ENCODE measurements around the gene RNF149. TPM values are rescaled to one million over a fixed set of nuclear protein-coding genes. Genes with fewer than 3 reads are reported as not detected.
"Not testable (repeated sequence)": the region's sequence is repeated elsewhere in the genome, so short reads cannot be mapped to it uniquely, and the experiment has no call there.

RNF149 gene, protein sequence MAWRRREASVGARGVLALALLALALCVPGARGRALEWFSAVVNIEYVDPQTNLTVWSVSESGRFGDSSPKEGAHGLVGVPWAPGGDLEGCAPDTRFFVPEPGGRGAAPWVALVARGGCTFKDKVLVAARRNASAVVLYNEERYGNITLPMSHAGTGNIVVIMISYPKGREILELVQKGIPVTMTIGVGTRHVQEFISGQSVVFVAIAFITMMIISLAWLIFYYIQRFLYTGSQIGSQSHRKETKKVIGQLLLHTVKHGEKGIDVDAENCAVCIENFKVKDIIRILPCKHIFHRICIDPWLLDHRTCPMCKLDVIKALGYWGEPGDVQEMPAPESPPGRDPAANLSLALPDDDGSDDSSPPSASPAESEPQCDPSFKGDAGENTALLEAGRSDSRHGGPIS
- total RNA-seq (2014; rRNA removed; shearing (Covaris generic)): 15.4 and 17.6 TPM in 2 replicates

DNA sequence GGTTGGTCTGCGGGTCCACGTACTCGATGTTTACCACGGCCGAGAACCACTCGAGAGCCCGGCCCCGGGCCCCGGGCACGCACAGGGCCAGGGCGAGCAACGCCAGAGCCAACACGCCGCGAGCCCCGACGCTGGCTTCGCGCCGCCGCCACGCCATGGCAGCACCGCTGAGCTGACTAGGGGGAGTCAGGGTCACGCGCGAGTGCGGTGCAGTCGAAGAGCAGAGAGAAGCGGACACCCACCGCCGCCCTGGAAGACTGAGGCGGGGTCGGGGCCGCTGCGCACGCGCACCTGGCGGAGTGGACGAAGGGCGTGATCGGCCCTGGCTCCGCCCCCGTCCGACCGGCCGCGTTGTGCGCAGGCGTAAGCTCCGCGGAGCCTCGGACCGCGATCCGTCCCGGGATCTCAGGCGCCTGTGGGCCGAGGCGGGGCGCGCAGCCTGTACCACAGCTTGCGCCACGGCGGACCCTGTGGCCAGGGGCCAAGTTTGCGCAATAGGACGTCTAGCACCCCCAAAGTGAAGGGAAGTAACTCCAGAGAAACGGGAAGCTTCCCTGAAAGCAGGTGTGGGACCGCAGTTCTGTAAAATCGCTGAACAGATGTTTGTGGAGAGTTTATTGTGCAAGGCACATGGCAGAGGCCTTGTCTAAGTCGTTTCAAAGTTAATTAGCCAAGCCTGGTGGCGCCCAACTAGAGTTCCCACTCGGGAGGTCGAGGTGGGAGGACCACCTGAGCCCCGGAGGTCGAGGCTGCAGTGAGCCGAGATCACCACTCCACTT, at the start of gene RNF149:
Gene RNF149 (minus strand): TSS at position 270 of the 779 bp plus-strand sequence. CDS start 113 bp downstream, at position 157.
- DNase-seq (ENCODE audit: low read depth): peak; percentile 91

DNA sequence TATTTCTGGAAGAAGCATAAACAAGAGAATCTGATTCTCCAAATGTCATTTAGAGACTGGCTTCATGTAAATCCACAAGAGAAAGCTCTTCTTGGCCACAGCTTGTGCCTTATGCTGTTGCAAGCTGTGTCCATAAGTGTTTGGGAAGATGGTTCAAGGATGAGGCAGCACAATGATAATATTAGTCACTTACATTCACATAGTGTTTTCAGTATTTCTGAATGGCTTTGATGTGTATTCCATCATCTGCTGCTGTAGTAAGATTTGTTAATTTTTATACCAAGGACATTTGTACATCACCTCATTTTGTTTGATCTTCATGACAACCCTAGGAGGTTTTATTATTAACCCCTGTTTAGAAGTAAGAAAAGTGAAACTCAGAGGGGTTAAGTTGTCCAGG, 48.9 kb upstream of the RNF149 start:
- DNase-seq (ENCODE audit: low read depth): no peak

DNA sequence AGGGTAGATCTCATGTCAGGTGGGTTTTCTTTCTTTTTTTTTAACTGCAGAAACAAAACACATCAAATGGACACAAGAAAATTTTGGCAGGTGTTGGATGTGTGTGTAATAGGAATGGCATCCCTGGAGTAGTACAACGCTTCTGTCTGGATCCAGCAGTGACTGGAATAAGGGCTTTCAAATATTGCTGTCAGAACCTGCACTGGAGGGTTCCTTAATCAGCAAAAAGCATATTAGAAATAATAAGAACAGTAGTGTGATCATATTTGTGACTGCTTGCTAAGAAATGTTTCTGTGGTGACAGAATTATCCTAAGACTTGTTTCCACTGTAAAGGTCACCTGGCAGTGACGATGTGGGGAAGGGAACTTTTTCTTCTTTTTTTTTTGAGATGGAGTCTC, 48.0 kb upstream of the RNF149 start:
- peak; percentile 22 for DNase-seq (ENCODE audit: low read depth)

DNA sequence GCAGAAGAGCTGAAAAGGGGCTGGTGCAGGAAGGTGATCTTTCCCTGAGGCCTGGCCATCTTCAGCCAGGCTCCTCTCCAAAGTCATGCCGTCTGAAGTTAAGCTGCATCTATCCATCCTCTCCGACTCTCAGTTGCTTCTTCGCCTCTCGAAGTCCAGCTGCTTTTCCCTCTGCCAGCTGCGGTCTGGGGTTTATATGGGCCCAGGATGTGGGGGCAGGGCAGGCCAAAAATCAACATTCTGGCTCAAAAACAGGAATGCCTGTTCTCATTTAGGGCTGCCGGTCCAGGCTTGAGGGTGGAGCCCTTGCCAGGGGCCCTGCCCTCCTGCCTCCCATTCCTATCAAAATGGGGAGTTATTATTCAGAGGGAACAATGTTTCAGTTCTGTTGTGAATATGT, 47.6 kb upstream of the RNF149 start:
- DNase-seq (ENCODE audit: low read depth): no peak

DNA sequence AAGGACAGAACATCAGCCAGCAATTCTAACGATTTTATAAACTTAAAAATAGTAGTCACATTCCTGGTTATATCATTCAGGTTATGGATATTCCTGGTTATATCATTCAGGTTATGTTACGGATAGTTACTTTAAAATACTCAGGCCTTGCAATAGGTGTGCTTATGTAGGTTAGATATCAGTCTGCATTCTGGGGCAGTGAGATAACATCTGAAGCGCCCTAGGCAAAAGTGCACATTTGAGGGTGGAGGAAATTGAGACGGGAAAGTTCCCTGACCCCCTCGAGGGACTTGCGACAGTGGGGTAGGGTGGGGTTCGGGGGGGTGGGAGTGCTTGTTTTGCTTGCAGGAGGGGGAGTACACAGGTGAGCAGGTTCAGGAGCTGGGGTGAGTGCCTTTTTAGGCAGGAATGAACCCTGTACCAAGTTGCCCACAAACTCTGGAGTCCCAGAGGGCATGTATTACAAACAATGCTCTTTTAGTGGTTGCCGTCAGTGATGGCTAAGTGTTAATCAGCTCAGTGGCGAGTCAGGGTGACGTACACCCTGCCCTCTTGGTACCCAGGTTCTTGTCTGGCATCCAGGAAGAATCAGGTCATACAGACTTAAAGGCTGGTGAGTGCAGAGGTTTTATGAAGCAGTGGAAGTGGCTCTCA, 47.0 kb upstream of the RNF149 start:
- no peak for DNase-seq (ENCODE audit: low read depth)

DNA sequence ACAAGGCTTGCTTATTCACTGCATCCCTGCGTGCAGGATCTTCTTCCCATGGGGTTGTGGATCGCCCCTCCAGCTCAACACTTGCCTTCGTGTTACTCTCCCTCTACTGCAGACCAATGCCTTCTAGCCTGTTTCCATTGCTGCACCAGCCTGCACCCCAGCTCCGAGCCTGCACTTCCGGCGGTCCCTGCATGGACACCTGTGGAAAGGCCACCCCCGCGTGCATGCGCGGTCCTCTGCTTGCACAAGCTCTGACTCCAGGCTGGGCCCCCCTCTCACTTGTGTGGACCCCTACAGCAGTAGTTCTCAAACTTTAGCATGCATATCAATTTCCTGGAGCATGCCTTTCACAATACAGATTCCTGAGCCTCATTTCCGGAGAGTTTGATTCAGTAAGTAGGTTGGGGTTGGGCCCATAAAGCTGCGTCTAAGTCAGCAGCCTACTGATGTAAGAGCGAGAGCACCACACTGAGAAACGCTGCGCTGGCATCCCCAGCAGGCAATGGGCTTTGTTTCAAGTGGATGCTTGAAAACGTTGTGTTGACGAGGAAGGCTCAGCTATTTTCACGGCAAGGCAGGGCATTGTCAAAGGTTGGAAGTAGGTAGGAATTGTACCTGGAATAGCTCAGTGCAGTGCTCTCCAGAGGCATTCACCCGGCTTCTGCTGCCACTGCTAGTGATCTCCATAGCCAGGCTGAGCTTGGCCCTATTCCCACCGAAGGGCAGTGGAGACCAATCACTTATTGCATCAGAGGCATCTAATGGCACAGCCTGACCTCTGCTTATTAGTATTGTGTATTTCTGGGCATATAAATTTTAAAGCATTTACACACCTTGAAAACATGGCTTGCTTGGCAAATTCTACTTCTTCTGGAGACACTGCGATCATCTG, 46.2 kb upstream of the RNF149 start:
- DNase-seq (ENCODE audit: low read depth): no peak

DNA sequence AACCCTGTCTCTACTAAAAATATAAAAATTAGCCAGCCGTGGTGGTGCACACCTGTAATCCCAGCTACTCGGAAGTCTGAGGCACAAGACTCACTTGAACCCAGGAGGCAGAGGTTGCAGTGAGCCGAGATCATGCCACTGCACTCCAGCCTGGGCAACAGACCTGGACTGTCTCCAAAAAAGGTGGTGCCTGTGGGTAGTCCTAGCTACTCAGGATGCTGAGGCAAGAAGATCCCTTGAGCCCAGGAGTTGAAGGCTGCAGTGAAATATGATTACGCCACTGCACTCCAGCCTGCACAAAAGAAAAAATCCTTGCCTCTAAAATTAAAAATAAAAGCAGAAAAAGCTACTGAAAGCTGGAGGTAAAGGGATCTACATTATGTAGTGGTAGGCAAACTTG, 44.1 kb upstream of the RNF149 start:
- DNase-seq (ENCODE audit: low read depth): not testable (repeated sequence)

DNA sequence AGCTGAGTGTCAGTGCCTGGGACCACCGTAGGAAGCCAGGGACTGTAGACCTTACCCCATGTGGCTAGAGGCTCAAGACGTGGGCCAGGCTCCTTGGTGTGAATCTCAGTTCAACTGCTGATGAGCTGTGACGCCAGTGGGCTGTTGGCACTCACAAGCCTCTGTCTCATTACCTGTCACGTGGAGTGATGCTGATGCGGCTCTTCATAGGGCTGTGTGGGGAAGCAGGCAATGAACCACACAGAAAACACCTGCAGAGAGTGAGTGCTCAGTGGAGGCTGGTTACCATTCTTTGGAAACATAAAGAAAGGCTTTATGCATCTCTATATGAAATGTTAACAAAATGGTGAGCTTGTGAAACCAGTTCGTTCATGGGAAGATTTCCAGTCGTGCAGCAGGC, 42.7 kb upstream of the RNF149 start:
- no peak for DNase-seq (ENCODE audit: low read depth)

DNA sequence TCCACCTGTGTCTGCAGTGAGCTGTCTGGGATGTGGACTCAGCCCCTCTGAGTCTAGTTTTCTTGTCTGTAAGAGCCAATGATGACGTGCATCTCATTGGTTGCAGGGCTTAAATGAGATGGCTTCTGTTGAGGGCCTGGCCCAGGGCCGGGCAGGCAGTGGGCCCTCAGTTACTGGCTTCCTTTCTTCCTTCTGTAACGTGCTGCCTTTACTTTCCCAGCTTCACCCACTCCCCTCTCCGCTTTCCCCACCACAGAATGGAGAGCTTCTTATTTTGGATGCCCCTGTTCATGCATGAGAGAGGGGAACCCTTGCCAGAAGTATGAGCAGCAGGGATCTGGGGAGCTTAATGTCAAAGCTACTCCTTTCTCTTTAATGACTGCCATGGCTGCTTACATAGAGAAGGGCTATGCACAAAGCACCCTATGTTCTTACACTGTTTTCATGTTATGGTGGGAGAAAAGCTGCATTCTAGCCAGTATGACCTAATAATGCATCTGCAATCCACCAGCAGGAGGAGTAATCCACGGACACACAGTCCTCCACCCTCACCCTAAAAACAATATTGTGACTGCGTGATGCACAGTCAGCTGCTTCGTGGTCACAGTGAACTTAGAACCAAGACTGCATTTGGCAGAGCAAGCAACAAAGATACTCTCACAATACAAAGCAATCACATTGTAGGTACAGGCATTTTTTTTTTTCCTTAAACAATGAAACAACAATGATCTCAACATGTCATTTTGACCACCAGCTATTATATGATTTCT, 41.6 kb upstream of the RNF149 start:
- no peak for DNase-seq (ENCODE audit: low read depth)

DNA sequence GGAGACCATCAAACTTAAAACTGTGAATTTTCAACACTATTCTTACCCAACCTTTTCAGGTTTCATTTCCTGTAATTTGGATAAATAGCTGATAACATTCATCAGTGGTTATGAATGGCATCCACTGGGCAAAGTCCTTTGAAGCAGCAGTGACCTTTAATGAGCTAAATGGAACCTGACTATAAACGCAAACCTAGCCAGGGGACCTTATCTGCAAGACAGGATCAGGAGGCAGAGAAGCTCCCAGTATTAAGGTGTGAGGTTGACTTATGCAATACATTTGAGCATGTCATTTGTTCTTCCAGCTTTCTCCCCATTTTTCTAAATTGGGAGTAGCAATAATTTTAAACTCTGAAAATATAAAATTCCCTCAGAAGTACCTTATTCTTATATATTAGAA, 40.4 kb upstream of the RNF149 start:
- no peak for DNase-seq (ENCODE audit: low read depth)

DNA sequence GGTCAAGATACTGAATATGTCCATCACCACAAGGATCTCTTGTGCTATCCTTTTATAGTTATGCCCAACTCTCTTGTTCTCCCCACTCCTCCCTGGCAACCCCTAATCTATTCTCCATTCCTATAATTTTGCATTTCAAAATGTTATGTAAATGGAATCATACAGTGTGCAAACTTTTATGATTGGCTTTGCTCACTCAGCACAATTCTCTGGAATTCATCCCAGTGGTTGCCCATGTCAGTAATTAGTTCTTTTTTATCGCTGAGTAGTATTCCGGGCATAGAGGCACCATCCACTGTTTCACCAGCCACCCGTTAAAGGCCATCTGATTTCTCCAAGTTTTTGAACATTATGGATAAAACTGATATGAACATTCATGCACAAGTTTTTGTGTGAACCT, 38.4 kb upstream of the RNF149 start:
- DNase-seq (ENCODE audit: low read depth): no peak

DNA sequence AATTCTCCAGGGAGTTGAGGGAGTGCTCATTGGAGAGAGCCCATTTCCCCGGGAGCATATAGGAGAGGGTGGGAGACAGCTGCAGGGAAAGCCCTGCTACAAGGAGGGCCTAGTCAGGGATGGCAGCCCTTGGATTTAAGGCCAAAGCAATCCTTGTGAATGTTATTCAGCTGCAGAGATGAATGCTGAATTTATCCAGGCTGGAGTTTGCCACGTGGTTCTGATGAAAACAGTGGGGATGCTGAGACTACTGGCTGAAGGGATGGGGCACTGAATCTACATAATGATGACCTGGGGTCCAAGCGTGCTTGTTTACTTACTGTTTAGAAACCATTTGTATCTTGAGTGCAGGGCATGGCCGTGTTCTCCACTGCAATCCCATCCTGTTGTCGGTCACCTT, 35.6 kb upstream of the RNF149 start:
- DNase-seq (ENCODE audit: low read depth): no peak

DNA sequence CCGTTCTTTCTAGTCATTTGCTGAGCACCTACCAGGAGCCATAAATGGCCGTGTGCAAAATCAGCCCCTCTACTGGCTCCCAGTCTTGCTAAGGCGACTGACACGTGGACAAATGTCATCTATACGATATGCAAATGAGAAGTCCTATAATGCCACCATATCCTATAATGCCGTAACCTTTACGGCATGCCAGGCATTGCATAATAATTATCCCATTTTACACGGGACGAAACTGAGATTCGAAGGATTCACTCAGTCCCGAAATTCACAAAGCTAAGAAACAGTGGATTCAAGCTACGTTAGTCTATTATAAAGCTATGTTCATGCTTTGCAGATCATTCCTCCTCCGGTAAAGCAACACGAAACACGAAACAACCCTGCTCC, 34.1 kb upstream of the RNF149 start:
- no peak for DNase-seq (ENCODE audit: low read depth)

DNA sequence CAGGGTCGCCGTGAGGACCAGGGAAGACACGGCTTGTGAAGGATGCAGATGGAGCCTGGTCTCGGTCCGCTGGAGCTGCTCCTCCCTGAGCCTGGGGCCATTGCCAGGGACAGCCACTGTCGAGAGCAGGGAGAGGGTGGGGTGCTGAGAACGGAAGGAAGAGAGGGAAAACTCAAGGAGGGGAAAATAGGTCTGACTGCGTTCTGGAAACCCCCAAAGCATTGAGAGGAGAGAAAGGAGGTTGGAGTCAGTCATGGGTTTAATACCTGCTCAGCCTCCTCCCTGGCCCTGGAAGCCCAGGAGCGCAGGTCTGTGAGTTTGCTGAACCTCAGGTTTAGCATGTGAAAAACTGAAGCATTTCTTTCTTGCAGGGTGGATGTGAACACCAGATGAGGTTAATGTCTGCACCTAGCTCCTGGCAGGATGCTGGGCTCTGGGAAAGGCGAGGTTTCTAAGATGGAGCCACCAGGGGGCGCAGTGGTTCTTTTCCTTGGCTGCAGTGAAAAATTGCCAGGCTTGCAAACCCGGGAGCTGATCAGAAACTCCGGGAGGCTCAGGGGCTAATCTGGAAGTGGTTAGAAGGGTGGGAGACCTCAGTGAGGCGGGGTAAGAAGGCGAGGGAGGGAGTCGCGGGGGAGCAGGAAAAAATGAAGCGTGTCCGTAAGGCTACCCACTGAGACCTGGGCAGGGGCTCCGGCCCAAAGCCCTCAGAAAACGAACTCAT, 33.6 kb upstream of the RNF149 start:
- peak; percentile 68 for DNase-seq (ENCODE audit: low read depth)

DNA sequence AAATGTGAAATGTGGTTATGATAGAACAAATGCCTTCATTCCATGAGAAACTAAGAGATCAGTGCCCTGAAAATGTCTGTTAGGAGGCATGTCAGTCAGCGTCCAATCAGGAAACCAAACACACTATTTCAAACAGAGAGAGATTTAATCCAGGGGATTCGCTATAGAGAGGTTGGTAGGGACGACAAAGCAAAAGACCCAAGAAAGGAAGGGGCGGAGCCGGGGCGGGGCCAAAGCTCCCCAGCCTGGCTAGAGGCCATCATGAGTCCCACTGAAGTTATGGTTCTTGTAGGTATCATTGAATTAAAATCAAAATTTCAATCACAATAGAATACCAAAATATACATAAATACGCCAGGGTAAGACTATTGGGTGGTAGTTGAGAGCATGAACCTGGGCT, 32.9 kb upstream of the RNF149 start:
- DNase-seq (ENCODE audit: low read depth): no peak

DNA sequence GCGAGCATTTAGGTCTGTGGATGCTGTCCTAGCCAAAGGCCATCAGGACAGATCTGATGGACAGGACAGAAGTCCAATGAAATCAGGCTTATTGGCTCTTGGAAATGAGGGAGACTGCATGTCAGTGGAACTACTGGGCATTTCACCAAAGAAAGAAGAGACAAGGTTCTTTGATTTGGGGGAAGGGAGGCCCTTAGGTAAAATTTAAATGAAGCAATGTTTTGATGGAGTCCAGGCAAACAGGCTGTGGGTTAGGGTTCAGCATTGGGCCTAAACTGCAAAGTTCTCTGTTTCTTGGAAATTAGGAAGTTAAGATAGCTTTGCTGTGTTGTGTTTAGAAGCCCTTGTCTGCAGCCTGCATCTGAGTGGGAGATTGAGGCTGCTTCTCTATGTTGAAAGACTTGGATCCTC, 31.6 kb upstream of the RNF149 start:
- no peak for DNase-seq (ENCODE audit: low read depth)

DNA sequence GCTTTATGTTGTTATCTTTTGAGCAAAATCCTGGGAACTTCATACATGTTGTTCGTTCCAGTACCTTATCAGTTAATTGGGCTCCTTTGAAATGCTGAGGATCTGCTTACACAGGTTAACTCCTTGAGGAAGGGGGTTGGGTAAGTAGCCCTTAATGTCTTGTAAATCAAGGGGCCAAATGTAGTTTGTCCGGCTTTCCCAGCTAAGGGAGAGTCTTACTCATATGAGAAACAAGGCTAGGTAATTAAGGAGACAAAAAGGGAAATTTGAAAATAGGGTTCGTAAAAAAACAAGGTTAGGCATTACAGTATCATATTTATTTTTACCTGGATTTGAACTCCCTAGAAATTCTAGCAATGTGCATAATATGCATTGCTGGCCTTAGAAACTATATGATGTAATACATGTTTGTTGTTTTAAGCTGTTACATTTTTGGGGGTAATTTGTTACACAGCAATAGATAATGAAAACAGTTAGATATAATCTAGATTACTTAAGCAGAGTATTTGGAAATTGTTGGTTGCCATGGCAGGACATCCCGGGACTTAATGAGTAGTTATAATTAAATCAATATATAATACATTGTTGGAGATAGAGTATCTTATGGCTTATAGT, 30.9 kb upstream of the RNF149 start:
- DNase-seq (ENCODE audit: low read depth): no peak

DNA sequence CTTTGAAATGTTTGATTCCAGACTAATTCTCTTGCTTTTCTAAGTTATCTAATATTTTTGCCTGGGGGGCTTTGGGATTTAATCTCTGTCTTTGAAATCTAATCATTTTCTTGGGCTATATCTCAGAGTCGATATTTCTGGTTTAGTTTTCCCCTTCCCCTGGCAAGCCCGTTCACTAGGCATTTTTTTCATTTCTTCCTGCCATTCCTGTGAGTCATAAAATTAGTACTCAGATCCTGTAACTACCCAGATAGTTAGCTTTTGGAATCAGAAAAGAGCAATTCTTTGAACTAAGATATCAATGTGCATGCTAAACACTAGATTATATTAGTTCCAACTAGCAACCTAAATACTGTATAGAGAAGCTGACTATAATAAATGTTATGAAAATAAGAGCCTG, 29.4 kb upstream of the RNF149 start:
- DNase-seq (ENCODE audit: low read depth): no peak

DNA sequence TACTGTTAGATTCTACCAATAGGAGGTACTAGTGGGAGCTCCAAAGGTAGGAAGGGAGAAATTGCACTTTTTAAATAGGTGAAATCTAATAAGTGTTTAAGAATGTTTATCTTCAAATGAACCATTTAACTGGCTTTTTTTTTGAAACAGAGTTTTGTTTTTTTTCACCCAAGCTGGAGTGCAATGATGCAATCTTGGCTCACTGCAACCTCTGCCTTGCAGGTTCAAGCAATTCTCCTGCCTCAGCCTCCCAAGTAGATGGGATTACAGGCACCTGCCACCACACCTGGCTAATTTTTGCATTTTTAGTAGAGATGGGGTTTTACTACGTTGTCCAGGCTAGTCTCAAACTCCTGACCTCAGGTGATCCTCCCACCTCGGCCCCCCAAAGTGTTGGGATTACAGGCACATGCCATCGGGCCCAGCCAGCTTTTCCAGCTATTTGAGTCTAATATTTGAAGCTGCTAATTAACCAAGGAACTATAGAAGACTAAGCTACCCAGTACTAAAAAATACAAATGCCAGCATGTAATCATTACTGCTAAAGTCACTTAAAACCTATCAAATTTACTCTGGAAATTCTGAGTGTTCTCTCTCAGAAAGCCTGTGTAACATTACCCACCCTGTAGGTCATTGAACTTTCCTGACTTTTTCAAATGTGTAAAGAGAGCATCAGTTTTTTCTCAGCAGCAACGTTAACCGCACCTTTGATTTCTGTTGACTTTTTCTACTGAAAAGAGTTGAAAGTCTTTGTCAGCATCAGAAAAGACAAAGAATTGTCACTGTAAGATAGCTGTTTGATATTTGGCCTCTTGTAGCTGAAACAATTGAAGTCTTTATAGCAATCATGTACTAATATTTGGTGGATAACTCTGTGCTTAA, 24.6 kb upstream of the RNF149 start:
- no peak for DNase-seq (ENCODE audit: low read depth)

Data from Daoy (cell line).